M059J (cell line): ENCODE results near the gene IL31RA. TPM values are rescaled to one million over a fixed set of nuclear protein-coding genes. Genes with fewer than 3 reads are reported as not detected.

Experiments
- DNase-seq: peaks from one replicate; pipeline ENCODE4 v3.0.0-alpha.2; 2012; ENCODE audit warnings: low read depth
- total RNA-seq: library from RNA; depleted of rRNA; stranded (reverse); fragments of >200 nt; shearing (Covaris generic); gene quantifications from 2 replicates; pipeline ENCODE4 v1.2.3, GENCODE V29; 2014

IL31RA gene
- total RNA-seq, 1 experiment from 2014 or later, result 0.10 TPM

DNA sequence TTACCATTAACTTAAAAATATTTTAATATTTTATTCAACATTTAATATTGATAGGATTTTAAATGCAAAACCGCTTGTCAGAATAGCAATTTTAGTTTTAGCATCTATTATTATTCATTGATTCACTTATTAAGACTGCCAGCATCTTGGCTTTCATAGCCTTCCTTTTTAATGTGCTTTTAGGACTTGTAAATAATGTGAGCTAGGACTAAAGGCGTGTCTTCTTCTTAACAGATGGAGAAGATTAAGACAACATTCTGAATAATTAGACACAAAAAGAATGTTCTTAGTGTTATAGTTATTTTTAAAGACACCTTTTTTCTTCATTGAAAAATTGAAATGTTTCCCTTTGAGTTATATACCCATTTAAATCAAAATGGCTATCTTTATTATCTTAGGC is 6.9 kb downstream of the IL31RA start:
- no peak for DNase-seq

DNA sequence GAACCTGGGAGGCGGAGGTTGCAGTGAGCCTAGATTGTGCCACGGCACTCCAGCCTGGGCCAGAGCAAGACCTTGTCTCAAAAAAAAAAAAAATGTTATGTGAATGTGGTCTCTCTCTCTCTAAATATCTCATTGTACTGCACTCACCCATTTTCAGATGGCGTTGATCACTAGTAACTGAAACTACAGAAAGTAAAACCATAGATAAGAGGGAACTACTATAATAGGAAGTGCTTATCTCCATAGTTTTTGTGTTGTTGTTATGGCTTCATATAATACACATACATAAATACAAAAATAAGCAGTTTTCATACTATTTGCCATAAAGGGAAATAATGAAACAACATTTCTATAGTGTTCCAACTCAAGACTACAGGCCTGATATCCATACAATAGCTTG is 9.1 kb downstream of the IL31RA start:
- DNase-seq, result no peak

DNA sequence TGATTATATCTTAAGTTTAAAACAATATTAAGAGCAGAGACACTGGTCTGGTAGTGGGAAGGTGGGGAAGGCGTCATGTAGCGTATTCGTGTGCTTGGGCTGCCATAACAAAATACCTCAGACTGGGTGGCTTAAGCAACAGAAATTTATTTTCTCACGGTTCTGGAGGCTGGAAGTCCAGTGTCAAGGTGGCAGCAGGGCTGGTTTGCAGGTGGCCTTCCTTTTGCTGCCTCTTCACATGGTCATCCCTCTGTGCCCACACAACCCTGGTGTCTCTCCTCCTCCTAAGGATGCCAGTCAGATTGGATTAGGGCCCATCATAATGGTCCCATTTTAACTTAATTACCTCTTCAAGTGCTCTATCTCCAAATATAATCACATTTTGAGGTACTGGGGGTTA is 9.6 kb downstream of the IL31RA start:
- DNase-seq, result no peak

DNA sequence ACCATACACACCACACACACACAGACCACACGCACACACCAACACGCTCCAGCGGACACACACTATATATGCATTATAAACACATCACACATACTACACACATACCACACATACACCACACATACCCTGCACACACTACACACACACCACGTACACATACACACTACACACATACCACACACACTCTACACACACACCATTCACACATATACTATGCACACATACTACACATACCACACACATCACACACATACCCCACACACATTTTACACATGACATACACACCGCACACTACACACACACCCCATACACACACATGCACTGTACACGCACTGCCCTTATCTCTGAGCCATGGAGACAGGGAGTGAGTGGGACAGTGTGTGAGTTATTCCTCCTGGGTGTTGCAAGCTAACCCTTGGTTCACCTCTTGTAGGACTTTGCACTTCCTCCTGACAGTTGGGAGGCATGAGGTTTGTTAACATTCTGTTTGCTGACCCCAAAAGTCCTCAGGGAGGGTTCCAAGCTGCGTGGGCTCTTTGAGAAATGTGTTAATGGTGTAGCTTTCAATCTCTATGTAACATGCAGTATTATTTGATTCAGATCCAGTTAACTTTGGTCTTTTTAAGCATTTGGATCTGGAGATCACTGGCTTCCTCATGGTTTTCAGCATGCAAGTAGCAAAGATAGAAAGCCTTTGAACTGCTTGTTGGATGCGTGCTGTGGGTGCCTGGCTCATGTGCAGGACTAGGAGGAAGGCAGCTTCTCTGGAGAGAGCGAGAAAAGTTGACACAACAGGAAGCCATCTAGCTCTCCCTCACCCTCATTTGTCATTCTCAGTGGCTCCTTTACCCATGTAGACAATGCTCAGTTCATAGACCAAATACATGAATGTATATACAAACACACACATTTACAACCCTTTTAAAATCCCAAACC is 13.7 kb downstream of the IL31RA start:
- DNase-seq, result no peak

DNA sequence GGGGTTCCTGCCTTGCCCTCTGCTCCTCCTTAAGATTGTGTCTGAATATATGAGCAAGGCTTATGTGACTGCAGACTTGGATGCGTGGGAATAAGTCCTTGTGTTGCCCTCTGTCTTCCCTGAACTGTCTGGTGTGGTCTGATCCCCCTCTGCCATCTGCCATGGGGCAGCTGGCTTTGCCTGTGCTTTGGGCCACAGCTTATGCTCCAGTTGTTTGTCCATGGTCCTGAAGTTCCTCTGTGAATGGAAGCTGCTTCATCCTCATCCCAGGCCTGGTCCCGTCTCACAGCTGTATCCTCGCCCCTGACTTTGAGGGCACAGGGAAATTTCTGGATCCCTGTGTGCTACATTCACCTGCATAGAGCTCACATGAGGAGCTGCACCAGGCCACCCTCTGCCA is 14.7 kb downstream of the IL31RA start:
- peak; percentile 29 for DNase-seq

DNA sequence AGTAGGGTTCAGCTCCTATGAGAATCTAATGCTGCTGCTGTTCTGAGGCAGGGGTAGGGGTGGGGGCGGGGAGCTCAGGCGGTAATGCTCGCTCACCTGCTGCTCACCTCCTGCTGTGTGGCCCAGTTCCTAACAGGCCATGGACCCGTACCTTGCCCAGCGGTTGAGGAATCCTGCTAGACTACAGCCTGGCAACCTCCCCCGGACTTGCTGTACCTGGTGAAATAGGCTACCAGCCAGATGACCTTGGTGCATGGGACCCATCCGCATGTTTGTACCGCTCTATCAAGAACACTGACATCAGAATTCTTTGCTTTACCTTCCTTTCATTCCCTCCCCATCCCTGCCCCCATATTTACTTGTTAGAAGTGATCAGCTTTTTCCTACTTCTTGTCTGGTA is 15.3 kb downstream of the IL31RA start:
- no peak for DNase-seq

DNA sequence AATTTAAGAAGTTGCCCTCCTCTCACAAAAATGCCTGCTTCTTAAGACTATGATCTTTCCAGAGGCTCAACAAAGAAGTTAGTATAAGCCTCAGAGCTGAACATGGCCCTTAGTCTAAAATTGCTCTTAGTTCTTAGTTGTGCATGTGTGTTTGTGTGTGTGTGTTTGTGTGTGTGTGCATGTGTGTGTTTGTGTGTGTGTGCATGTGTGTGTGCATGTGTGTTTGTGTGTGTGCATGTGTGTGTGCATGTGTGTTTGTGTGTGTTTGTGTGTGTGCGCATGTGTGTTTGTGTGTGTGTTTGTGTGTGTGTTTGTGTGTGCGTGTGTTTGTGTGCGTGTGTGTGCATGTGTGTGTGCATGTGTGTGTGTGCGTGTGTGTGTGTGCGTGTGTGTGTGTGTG is 15.8 kb downstream of the IL31RA start:
- DNase-seq, result no peak

DNA sequence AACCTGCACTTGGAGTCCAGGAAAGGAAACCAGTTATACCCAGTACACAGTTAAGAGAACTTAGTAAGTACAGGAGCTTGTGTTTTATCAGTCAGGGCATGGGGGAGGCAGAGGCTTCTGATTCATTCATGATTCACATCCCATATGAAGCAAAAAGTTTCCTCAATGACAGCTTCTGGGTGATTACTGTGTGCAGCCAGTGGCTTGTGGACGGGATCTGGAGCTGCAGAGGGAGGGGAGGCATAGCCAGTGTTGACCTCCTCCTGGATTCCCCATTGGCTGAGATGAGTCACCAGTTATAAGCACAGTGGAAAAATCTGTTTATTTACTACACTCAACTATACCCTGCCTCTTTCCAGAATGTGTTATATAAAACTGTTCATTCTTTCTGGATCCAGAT is 17.7 kb downstream of the IL31RA start:
- peak; percentile 98 for DNase-seq

DNA sequence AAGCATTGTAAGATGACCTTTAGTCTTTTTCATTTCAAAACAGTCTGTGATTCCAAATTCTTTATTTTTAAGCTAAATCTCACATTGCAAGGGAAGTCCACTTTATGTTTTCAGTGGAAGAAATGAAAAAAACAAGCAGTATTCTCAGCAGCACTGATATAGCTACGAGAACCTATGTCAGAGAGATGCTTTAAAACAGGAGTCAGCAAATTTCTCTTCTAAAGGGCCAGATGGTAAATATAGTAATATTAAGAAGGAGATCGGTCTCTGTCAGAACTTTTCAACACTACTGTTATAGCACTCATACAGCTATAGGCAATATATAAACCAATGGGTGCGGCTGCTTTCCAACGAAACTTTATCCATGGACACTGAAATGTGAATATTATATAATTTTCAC is 18.7 kb downstream of the IL31RA start:
- no peak for DNase-seq

DNA sequence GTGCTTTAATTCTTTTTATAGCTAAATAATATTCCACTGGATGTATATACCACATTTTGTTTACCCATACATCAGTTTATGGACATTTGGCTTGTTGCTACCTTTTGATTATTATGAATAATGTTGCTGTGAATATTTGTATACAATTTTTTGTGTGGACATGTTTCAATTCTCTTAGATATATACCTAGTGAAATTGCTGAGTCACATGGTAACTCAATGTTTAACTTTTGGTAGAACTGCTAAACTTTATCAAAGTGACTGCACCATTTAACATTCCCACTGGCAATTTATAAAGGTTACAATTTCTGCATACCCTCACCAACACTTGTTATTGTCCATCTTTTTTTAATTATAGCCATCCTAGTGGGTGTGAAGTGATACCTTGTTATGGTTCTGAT is 22.1 kb downstream of the IL31RA start:
- no peak for DNase-seq

DNA sequence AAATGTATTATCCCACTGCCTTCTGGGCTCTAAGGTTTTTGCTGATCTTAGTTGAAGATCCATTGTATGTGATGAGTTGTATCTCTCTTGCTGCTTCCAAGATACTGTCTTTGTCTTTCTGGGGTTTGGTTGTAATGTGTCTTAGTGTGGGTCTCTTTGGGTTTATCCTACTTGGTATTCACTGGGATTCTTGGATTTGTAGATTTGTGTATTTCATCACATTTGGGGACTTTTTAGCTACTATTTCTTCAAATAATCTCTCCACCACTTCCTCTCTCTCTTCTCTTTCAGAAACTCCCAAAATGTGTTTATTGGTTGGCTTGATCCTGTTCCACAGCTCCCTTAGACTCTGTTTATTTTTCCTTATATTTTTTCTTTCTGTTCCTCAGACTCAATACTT is 26.5 kb downstream of the IL31RA start:
- no peak for DNase-seq

DNA sequence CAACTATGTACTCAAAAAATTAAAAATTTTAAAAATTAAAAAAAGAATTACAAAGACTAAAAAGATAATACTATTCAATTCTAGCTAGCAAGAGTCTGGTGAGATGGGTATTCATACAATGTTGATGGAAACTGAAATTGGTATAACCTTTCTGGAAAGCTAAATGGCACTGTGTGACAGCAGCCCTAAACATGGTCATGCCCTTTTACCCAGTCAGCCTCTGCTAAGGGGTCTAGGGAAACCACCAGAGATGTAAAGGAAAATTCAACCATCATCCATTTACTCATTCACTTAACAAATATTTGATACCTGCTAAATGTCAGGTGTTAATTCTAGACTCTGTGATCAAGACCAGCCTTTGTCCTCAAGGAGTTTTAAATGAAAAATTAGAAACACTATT is 29.3 kb downstream of the IL31RA start:
- DNase-seq, result no peak

DNA sequence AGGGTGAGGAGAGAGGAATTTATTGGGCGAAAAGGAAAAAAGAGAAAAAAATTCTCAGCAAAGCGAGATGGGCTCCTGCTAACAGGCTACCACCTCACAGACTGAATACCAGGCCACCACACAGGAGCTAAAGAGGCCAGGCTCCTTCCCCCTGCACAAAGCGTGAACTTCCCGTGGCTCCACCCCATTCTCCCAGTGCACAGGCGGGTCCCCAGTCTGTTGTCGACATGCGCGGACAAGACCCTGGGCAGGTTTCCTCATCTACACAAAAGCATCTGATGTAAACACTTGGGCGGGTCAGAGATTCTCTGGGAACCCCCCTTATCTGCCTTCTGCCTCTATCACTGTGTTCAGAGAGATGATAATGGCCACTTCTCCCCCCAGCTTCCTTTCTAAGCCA is 34.2 kb downstream of the IL31RA start:
- DNase-seq, result no peak

DNA sequence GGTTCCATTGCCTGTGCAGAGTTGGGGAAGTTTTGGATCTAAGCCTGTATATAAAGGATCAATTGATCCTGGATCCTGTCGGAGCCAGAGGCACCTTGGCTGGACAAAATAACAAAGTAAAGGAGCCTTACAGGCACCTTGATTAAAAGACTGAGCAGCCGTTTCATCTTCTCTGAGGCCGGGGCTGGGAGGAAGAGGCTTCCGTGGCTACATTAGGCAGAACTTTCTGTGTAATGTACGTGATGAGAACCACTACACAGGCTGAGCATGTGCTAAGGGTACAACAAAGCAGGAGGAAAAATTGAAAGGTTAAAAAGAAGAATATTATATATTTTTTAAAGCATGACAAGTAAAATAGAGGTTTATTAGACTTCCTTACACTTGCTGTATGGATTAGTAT is 37.0 kb downstream of the IL31RA start:
- no peak for DNase-seq

DNA sequence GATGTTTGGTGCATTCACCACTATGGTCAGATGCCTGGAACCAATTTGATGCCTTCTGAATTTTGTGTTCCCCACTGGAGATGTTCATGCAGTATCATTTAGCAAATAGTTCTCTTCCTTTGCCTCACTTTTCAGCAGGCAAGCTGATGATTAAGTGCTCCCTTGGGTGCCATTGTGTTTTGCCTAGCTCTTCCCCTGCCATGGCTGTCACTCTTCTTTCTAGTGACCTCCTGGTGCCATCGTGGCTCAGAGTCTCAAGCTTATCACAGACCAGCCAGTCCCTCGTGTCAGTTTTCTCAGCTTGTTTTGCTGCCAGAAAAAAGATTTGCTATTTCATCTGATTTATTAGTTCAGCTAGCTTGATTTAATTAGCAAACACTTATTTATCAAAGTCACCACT is 41.3 kb downstream of the IL31RA start:
- DNase-seq, result no peak

DNA sequence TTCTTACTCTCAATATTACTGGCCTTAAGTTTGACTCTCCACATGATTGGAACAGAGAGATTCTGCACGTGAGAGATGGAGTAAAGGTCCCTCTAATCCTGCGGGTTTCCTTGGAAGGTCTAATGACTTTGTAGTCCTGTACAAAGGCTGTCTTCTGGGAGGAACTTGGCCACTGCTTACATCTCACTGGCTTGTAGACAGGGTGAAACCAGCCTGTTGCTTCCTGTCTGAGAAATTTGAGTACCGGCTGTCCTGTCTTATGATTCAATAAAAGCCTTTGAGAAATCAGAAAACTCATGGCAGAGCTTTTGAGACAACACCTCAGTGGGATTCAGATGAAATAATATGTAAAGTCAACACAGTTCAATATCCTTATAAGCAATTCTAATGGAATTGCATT is 43.0 kb downstream of the IL31RA start:
- no peak for DNase-seq

DNA sequence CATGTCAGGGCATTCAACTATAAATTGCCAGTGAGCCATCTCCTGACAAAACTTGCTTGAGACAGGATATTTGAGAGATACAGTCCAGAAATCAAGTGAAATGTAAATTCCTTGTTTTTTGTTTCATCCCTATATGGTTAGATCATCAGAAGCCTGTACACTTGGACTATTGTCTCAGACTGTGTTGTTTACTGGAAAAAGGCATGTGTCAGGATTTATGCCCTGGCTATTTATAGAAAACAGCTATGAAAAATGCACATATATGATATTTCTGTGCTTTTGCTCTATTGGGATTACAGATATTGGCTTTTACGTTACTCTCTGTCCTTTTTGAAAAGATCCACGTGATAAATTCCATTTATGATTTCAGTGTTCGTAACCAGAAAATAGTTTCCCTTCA is 44.2 kb downstream of the IL31RA start:
- no peak for DNase-seq

DNA sequence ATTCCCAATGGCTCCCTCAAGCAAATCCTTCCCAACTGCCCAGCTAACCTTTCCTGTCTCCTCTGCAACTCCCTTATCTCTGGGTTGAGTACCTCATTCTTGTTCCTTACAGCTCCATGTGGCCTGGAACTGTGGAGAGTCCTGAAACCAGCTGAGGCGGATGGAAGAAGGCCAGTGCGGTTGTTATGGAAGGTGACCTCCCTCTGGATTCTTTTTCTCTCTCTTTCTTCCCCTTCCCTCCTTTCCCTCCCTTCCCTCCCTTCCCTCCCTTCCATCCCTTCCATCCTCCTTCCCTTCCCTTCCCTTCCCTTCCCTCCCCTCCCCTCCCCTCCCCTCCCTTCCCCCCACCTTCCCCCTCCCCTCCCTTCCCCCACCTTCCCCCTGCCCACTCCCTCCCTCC is 45.1 kb downstream of the IL31RA start:
- no peak for DNase-seq

DNA sequence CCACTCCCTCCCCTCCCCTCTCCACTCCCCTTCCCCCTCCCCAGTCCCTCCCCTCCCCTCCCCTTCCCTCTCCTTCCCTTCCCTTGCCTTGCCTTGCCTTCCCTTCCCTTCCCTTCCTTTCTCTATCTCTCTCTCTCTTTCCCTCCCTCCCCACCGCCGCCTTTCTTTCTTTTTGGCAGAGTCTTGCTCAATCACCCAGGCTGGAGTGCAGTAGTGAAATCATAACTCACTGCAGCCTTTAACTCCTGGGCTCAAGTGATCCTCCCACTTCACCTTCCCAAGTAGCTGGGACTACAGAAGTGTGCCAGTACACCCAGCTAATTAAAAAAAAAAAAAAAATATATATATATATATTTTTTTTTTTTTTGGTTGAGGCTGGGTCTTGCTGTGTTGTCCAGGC is 45.5 kb downstream of the IL31RA start:
- DNase-seq, result no peak

DNA sequence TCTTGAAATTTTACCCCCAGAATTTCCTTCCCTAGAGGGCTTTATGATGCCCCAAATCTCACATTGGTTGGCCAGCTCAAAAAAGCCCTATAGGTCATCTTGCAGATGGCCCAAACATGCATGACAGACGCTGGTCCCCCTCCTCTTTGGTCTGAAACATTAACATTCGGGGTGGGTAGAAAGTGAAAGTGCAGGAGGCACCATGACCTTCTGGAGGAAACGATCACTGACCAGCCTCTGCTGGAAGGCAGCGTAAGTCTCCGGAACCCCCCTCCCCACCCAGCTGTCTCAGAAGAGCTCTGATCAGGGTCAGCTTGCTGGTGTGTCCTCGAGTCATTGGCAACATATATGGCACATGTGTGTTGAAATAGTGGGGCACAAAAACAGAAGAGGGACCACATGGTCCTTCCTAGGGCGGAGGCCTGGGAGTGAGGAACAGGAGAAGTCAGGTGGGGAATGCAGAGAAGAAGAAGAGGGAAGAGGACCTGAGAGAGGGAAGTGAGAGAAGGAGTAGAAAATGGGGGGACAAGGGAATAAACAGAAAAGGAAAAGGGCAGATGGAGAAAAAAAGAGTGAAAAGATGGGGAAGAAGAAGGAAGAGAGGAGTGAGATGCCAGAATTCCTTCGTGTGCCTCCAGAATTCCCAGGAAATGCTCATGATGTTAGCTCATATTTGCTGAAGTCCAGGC is 46.2 kb downstream of the IL31RA start:
- no peak for DNase-seq

DNA sequence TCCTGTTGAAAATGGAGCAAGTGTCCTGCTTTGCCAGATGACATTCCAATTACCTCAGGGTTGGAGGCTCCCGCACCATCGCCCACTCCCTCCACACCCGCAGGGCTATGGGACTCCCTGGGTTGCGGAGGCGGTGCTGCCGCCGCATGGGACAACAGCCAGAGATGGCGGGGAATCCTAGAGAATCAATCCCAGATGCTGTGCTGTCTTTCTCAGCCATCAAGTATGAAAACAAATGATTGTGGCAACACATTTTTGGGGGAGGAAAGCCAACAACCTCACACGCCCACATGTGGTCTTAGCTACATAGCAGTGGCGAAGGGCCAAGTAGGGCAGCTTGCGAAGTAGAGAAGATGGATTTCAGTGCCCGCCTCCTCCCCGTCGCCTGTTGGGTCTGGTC is 46.7 kb downstream of the IL31RA start:
- DNase-seq, result peak; percentile 66

DNA sequence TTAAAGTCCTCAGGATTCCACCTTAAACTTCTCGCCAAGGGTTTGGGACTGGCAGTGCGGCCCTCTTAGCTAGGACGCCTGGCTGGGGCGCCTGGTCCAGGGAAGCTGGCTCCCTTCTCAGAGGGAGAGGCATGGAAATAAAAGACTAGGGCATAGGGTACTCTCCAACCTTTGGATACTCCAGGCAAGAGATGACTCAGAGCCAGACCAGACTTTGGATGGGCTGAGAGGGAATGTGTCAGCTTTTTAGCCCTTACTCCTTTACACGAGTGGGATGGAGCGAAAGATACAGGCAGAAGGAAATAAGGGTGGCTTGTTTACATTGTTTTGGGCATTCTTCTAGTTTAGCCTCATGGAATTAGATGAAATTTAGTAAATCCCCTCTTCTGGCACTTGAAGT is 48.2 kb downstream of the IL31RA start:
- peak; percentile 57 for DNase-seq

DNA sequence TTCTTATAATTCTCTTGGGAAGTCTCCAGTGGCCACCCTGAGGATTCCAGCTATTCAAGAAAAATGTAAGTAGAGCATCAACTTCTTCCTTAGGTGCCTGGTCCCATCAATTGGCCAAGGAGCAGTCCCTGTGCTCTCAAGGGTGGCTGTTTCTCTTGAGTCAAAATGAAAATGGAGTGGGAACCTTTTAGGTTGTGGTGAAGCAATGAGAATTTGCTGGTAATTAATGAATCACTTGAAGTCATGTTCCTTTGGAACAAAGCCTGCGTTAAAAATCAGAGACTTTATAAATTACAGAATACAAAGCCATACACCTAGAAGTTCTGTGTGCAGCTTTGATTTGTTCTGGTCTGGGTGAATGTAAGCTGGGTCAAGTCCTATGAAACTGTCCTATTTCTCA is 48.9 kb downstream of the IL31RA start:
- DNase-seq, result no peak
